Measurements from ENCODE around the gene NEAT1.
"Not testable (repeated sequence)": the region's sequence is repeated elsewhere in the genome, so short reads cannot be mapped to it uniquely, and the experiment has no call there.

Gene NEAT1

GRCh38 chr11:65454696-65455456, 32.3 kb downstream of the NEAT1 start:
- peak; percentile 61 for DNase-seq

GRCh38 chr11:65456418-65456817, 33.8 kb downstream of the NEAT1 start:
- no peak for DNase-seq

- no peak for DNase-seq
Measured at GRCh38 chr11:65459552-65459951, 37.0 kb downstream of the NEAT1 start.

GRCh38 chr11:65465471-65465870, 42.9 kb downstream of the NEAT1 start:
- DNase-seq, result not testable (repeated sequence)

- DNase-seq, result not testable (repeated sequence)
Measured at GRCh38 chr11:65467306-65467705, 44.7 kb downstream of the NEAT1 start.

- no peak for DNase-seq
Measured at GRCh38 chr11:65468874-65469333, 46.3 kb downstream of the NEAT1 start.

- DNase-seq, result no peak
Measured at GRCh38 chr11:65470433-65471049, 47.9 kb downstream of the NEAT1 start.

- DNase-seq, result no peak
Measured at GRCh38 chr11:65471447-65471891, 48.9 kb downstream of the NEAT1 start.

- not testable (repeated sequence) for DNase-seq
Measured at GRCh38 chr11:65472588-65473277, 50.1 kb downstream of the NEAT1 start.

- DNase-seq, result no peak
Measured at GRCh38 chr11:65473278-65473860, 50.8 kb downstream of the NEAT1 start.

- DNase-seq, result no peak
Measured at GRCh38 chr11:65474864-65475263, 52.3 kb downstream of the NEAT1 start.

- no peak for DNase-seq
Measured at GRCh38 chr11:65476632-65477148, 54.1 kb downstream of the NEAT1 start.

GRCh38 chr11:65477149-65477965, 54.8 kb downstream of the NEAT1 start:
- DNase-seq, result peak; percentile 91

GRCh38 chr11:65478388-65479183, 56.0 kb downstream of the NEAT1 start:
- DNase-seq, result no peak

- no peak for DNase-seq
Measured at GRCh38 chr11:65479184-65480145, 56.9 kb downstream of the NEAT1 start.

GRCh38 chr11:65482306-65482850, 59.8 kb downstream of the NEAT1 start:
- no peak for DNase-seq

- DNase-seq, result no peak
Measured at GRCh38 chr11:65485920-65486219, 63.3 kb downstream of the NEAT1 start.

GRCh38 chr11:65486570-65487466, 64.2 kb downstream of the NEAT1 start:
- no peak for DNase-seq
